PC-3 (cell line): Measurements from ENCODE around the gene MAP2K3. TPM values are rescaled to one million over a fixed set of nuclear protein-coding genes. Genes with fewer than 3 reads are reported as not detected.
"Not testable (repeated sequence)": the region's sequence is repeated elsewhere in the genome, so short reads cannot be mapped to it uniquely, and the experiment has no call there.

ENCODE experiments used
- ATAC-seq: fragments of 200-7000 bp; cut with Tn5 transposase; 2 replicates; pipeline ENCODE4 v1.9.1; 2020; ENCODE audit warnings: mild to moderate bottlenecking, moderate library complexity
- BruUV-seq: library from RNA; stranded (reverse); fragments of 400-500 nt; replicated peaks from 2 replicates; lab custom pipeline; 2021; lab: Mats Ljungman, UMichigan
- CTCF ChIA-PET: fragments of 300-600 bp; sonication (Branson Sonifier 250); formaldehyde crosslinking; loops from one replicate; lab custom pipeline; 2022; ENCODE audit warnings: antibody characterized with exemption; lab: Charles Lee
- POLR2A ChIA-PET: fragments of 300-600 bp; sonication (Branson Sonifier 250); formaldehyde crosslinking; loops from one replicate; lab custom pipeline; 2022; ENCODE audit warnings: antibody characterized with exemption; ENCODE audit not compliant: unreplicated experiment; lab: Charles Lee
- DNase-seq: peaks from one replicate; pipeline ENCODE4 v3.0.0-alpha.2; 2015
- H2AFZ ChIP-seq: fragments of 300-600 bp; sonication (generic); 2 replicates; pipeline ENCODE4 v1.6.0; 2016; ENCODE audit warnings: antibody characterized with exemption, low read length
- H3F3A ChIP-seq: fragments of 300-600 bp; sonication (generic); one replicate; pipeline ENCODE4 v1.6.0; 2017; ENCODE audit warnings: antibody characterized with exemption, low read length, control low read depth, mild to moderate bottlenecking; ENCODE audit not compliant: unreplicated experiment
- H3K27ac ChIP-seq: fragments of 300-600 bp; sonication (generic); 2 replicates; pipeline ENCODE4 v1.5.1; 2016; ENCODE audit warnings: mild to moderate bottlenecking, low read length
- H3K27me3 ChIP-seq: fragments of 300-600 bp; sonication (generic); 2 replicates; pipeline ENCODE4 v1.6.1; 2016; ENCODE audit warnings: low read length, mixed read lengths
- H3K36me3 ChIP-seq: fragments of 300-600 bp; sonication (generic); 2 replicates; pipeline ENCODE4 v1.6.1; 2016; ENCODE audit warnings: low read depth, mixed run types, low read length, mixed read lengths
- H3K4me1 ChIP-seq: fragments of 300-600 bp; sonication (generic); 2 replicates; pipeline ENCODE4 v1.5.1; 2016; ENCODE audit warnings: low read length; ENCODE audit not compliant: insufficient read depth
- H3K4me2 ChIP-seq: fragments of 300-600 bp; sonication (generic); 2 replicates; pipeline ENCODE4 v1.6.0; 2016; ENCODE audit warnings: low read length
- H3K4me3 ChIP-seq: fragments of 300-600 bp; sonication (generic); 2 replicates; pipeline ENCODE4 v1.5.1; 2016; ENCODE audit warnings: mild to moderate bottlenecking, low read length, mixed read lengths
- H3K79me2 ChIP-seq: fragments of 300-600 bp; sonication (generic); 2 replicates; pipeline ENCODE4 v1.6.1; 2017; ENCODE audit warnings: low read length, mixed read lengths
- H3K9ac ChIP-seq: fragments of 300-600 bp; sonication (generic); 2 replicates; pipeline ENCODE4 v1.6.0; 2016; ENCODE audit warnings: mild to moderate bottlenecking, low read length
- H3K9me2 ChIP-seq: fragments of 300-600 bp; sonication (generic); replicated peaks from 2 replicates; pipeline ENCODE4 v1.6.1; 2016; ENCODE audit warnings: mixed run types, low read length, mixed read lengths
- H3K9me3 ChIP-seq: fragments of 300-600 bp; sonication (generic); 2 replicates; pipeline ENCODE4 v1.6.1; 2016; ENCODE audit warnings: low read length, mixed read lengths
- H4K20me1 ChIP-seq: fragments of 300-600 bp; sonication (generic); 2 replicates; pipeline ENCODE4 v1.6.1; 2016; ENCODE audit warnings: low read length, mixed read lengths
- CTCF ChIP-seq: fragments of 300-600 bp; sonication (generic); conservative IDR thresholded peaks from 2 replicates; pipeline ENCODE4 v1.5.1; 2017; ENCODE audit warnings: antibody characterized with exemption, low read depth, mild to moderate bottlenecking, low read length
- EZH2 ChIP-seq: fragments of 300-600 bp; sonication (generic); IDR thresholded peaks from one replicate; pipeline ENCODE4 v1.6.1; 2017; ENCODE audit warnings: antibody characterized with exemption, mild to moderate bottlenecking, low read length; ENCODE audit not compliant: unreplicated experiment
- EZH2phosphoT487 ChIP-seq: fragments of 300-600 bp; sonication (generic); IDR thresholded peaks from 2 replicates; pipeline ENCODE4 v1.6.1; 2018; ENCODE audit warnings: mild to moderate bottlenecking, antibody characterized with exemption, low read length, borderline replicate concordance
- intact Hi-C: fragments of 100-400 bp; cut with micrococcal nuclease; formaldehyde crosslinking; loops from 2 replicates; pipeline ENCODE4 v1.9.0; 2023
- total RNA-seq: library from RNA; depleted of rRNA; stranded (reverse); fragments of >200 nt; gene quantifications from 2 replicates; pipeline ENCODE4 v1.2.3, GENCODE V29; 2014

The MAP2K3 gene
- total RNA-seq, 1 experiment from 2014 or later = 54.0 TPM

DNA sequence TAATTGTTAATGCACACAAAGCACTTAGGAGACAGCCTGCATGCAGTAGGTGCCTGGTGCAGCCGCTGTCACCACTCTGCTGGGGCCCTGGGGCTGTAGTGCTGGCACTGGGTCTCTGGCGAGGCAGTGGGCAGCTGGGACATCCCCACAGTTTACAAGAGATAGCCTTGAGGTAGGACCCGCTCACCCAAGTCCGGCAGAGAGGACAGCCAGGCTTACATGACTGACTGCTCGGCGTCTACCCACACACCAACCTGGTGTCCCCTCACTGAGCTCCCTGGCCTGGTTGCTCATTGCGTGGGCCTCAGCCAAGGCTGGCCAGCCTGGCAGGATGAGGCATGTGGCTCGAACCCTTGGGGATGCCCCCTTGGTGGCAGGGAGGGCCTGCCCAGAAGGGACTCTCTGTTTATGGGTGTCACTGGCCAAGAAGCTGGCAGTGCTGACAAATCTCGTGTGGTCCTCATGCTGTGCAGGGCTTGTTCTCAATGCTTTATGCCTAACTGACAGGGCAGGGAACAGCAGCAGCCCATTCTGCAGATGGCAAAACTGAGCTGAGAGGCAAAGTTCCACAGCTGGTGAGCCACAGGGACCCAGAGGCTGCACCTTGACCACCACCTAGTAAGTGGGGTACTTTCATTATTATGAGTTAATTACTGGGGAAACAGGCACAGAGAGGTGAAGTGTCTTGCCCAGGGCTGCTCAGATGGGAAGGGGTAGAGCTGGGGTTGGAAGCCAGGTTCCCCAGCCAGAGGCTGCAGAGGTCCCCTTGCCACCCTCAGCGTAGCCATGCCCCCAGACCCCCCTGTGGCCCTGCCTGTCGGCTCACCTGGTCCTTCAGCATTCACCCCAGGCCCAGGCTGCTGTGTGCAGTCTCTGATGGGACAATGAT is 58.8 kb downstream of the MAP2K3 start:
- BruUV-seq, H3K9me3 ChIP-seq, POLR2A ChIA-PET, H3K27me3 ChIP-seq, H3F3A ChIP-seq, DNase-seq, H3K27ac ChIP-seq, H2AFZ ChIP-seq, H3K9me2 ChIP-seq, H3K36me3 ChIP-seq, ATAC-seq, H3K9ac ChIP-seq, CTCF ChIA-PET, H3K4me1 ChIP-seq, H3K4me3 ChIP-seq, H3K79me2 ChIP-seq, H3K4me2 ChIP-seq, intact Hi-C loops, H4K20me1 ChIP-seq: not testable (repeated sequence)

GRCh38 chr17:21344801-21345200 is 60.3 kb downstream of the MAP2K3 start:
- H3F3A ChIP-seq, H3K4me3 ChIP-seq, POLR2A ChIA-PET, CTCF ChIA-PET, DNase-seq, H4K20me1 ChIP-seq, BruUV-seq, H3K36me3 ChIP-seq, H2AFZ ChIP-seq, H3K9me2 ChIP-seq, ATAC-seq, H3K9ac ChIP-seq, H3K27ac ChIP-seq, H3K4me2 ChIP-seq, intact Hi-C loops, H3K4me1 ChIP-seq, H3K27me3 ChIP-seq, H3K9me3 ChIP-seq, H3K79me2 ChIP-seq: not testable (repeated sequence)

DNA sequence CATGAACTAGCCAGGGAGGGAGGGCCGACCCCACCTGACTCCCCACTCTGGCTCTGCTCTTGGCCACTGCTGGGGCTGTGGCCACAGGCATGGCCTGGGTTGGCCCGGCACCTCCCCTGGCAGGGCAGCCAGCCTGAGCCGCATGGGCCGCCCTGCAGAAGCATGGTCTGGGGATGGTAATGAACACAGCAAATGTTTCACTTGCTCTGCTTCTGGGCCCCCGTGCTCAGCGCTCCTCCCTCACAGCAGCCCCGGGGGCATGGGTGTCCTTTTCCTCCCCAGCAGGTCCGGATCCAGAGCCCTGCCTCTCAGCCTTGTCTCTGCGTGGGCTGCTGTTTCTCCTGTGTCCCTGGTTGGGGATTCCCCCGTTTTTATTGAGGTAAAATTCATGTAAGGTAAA is 60.7 kb downstream of the MAP2K3 start:
- Histone ChIP-seq H3K27ac (no peak overlapping the region), H3F3A (no peaks in the 10 kb centered on the region), H3K4me1 (no peaks in the 10 kb centered on the region), H2AFZ (no peak overlapping the region), H3K36me3 (no peaks in the 10 kb centered on the region), H3K4me3 (no peak overlapping the region), H3K9me3 (no peaks in the 10 kb centered on the region), H3K9me2 (no peaks in the 10 kb centered on the region), H3K4me2 (no peak overlapping the region), H3K27me3 (no peaks in the 10 kb centered on the region), H4K20me1 (no peaks in the 10 kb centered on the region), H3K79me2 (no peaks in the 10 kb centered on the region), H3K9ac (no peak overlapping the region)
- POLR2A ChIA-PET = no interaction called here
- no peak for DNase-seq
- no peak for ATAC-seq
- BruUV-seq = no TSS peak
- intact Hi-C loops = no loop called here
- CTCF ChIA-PET = no interaction called here
- TF ChIP-seq CTCF (no peak), EZH2phosphoT487 (no peak), EZH2 (no peak)

DNA sequence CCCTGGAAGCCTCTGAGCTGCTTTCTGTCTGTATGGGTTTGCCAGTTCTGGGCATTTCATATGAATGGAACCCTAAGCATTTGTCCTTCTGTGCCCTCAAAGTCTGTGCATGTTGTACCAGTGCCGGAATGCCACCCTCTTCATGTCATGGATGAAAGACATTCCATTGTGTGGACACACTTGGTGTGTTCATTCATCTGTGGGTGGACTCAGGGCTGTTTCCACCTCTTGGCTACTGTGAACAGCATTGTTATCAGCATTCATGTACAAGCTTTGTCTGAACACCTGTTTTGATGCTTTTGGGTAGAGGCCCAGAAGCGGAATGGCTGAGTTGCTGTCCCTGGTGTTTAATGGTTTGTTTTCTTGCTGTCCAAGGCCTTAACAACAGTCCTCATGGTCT is 61.6 kb downstream of the MAP2K3 start:
- H3F3A ChIP-seq, intact Hi-C loops, CTCF ChIA-PET, H3K36me3 ChIP-seq, H3K4me2 ChIP-seq, H3K27ac ChIP-seq, H3K9me2 ChIP-seq, H4K20me1 ChIP-seq, BruUV-seq, H3K4me1 ChIP-seq, H3K4me3 ChIP-seq, H3K27me3 ChIP-seq, H2AFZ ChIP-seq, H3K9me3 ChIP-seq, H3K79me2 ChIP-seq, ATAC-seq, DNase-seq, POLR2A ChIA-PET, H3K9ac ChIP-seq: not testable (repeated sequence)

DNA sequence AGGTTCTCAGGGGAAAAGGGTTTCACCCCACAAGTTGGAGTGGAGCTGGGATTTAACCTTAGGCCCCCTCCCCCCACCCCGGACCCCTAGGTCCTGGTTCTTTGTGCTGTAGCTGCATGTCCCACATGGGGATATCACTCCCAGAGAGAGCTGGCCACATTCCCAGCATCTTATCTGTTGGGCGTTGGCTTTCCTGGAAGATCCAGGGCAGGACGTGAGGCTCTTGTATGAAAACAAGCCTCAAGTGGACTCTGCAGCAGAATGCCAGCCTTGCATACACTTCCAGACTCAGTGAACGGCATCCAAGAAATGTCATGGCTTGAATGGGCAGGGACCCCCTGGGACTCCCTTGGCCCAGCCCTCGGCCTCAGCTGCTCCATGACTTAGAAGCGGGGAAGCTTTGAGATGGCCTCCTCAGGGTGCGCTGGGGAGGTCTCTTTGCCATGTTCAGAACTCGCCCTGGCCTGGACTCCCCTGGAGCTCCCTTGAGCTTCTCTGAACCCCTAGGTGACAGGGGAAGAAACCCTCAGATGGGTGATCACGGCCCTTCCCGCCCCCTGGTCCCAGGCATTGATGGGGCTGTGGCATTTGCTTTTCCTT is 62.2 kb downstream of the MAP2K3 start:
- H3K9ac ChIP-seq, POLR2A ChIA-PET, ATAC-seq, CTCF ChIA-PET, H3K4me3 ChIP-seq, H3K4me2 ChIP-seq, H3K4me1 ChIP-seq, H3F3A ChIP-seq, H3K9me2 ChIP-seq, H3K79me2 ChIP-seq, H4K20me1 ChIP-seq, H3K36me3 ChIP-seq, H3K27me3 ChIP-seq, DNase-seq, H3K9me3 ChIP-seq, H3K27ac ChIP-seq, intact Hi-C loops, BruUV-seq, H2AFZ ChIP-seq: not testable (repeated sequence)
